Limb (tissue), 2 donors: ENCODE results near the gene SIRPD.

Experiments used
- DNase-seq, 2 donors: peaks; one replicate each; pipeline ENCODE4 v3.0.0-alpha.2; 2016; ENCODE audit errors: extremely low spot score in 2 of 2

The SIRPD gene

DNA sequence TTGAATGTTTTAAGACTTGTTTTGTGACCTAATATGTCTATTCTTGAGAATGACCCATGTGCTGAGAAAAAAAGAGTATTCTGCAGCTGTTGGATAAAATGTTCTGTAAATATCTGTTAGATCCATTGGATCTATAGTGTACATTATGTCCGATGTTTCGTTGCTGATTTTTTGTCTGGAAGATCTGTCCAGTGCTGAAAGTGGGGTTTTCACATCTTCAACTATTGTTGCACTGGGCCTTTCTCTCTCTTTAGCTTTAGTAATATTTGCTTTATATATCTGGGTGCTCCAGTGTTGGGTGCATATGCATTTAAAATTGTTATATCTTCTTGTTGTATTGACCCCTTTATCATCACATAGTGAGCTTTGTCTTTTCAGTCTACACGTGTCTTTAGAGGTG is 60.6 kb downstream of the SIRPD start:
- no peak for DNase-seq

DNA sequence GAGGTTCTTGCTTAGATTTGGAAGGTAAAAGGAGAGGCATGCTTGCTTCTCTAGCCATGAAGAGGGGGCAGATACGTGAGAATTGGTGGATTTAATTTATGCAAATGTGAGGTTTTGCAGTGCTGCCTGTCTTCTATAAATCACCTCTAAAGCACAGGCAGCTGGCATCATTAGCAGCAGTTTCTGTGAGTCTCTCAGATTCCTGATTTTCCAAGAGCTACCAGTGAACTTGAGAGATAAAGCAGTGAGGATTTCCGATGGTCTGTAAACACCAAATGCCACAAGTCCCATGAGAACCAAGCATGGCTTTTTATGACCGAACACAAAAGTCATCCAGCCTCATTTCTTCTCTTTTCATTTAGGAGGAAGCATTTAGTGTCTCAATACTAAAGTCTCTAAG is 63.1 kb downstream of the SIRPD start:
- no peak for DNase-seq

DNA sequence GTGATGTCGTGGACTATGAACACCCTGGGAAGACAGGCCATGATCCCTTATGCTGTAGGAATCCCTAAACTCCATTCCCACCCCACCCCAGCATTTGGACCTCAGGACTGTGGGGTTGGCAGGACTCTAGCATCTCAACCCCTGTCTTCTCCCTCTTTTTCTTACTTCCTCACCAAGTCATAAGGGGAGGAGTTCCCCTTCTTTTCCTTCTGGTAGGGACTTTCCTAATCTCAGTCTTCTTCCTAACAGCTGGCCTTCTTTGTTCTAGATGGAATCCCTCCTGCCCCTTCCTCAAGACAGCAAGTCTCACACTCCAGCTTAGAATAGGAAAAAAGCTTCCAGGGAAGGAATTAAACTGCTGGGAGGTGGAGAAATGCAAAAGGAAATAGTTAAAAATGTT is 64.0 kb downstream of the SIRPD start:
- no peak for DNase-seq

GRCh38 chr20:1491860-1492642 is 65.5 kb downstream of the SIRPD start:
- DNase-seq = no peak

- no peak for DNase-seq
Measured at GRCh38 chr20:1491281-1491840, 66.1 kb downstream of the SIRPD start, which contains the start of gene SIRPB2. Gene SIRPB2 (minus strand): TSS chr20:1491420. CDS start chr20:1491359, 61 bp downstream.

DNA sequence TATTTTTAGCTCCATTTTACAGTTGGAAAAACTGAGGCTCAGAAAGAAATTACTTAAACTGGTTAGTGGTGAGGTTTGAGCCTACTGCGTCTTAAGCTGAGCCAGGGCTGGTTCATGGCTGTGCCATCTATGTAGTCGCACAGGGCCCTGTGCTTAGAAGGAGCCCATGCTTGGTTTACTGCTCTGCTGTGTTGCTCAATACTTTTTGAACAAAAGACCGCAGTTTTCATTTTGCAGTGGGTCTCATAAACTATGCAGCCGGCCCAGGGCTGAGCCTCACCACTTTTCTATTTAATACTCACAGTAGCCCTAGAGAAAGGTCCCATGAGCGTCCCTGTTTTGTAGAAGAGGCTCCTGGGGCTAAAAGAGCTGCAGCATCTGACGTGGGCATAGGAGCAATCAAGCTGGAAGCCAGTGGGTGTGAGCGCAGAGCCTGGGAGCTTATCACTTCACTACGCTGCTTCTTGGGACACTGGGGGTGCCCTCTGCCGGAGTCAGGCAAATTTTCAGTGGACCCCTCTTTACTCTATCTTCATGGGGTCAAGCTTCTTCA is 66.8 kb downstream of the SIRPD start:
- no peak for DNase-seq

DNA sequence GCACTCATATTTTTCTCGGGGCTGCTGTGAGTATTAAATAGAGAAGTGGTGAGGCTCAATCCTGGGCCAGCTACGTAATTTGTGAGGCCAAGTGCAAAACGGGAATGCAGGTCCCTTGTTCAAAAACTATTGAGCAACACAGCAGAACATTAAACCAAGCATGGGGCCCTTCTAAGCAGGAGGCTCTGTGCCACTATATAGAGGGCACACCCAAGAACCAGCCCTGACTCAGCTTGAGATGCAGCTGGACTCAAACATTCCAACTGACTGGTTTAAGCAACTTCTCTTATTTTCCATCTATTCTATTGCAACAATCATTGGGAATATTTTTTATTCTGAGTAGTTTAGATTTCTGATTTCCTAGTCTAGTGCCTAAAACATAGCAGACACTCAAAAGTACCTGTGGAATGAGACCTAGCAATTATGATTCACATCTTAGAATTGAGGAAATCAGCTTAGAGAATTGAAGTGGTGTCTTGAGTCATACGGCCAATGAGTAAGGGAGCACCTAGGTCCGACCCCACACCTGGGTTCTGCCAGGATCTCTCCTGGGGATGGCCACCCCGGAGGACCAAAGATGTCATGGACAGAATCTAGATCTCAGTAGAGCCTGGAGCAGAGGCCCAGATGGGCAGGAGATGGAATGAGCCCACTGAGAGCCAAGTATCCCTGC is 67.6 kb downstream of the SIRPD start:
- DNase-seq = no peak

DNA sequence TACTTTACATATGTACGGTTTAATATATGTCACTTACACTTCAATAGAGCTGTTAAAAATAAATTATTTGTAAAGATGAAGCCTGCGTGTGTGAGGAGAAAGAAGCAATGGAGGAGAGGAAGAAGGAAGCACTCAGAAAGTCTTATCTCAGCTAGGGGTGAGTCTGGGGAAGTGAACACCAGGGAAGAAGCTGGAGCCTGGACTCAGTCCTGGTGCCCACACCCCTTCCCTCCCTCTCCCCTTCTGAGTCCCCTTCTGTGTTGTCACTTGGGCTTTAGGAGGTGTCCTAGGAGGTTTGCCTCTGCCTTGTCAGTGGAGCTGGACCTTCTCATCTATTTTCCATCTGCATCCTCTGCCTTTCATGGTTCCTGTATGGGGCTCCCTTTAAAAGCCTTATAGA is 68.2 kb downstream of the SIRPD start:
- no peak for DNase-seq

DNA sequence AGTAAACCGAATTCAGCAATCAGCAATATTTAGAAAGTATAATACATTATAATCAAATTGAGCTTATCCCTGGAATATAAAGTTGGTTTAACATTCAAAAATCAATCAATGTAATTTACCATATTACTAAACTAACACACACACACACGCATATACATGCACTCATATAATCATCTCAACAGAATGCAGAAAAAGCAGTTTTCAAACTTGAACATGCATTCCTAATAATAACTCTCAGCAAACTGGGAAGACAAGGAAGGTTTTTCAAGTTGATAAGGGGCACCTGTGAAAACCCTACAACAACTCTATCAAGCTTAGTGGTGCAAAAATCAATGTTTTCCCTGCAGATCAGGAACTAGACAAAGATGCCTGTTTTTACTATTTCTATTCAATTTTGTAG is 70.9 kb downstream of the SIRPD start:
- no peak for DNase-seq

DNA sequence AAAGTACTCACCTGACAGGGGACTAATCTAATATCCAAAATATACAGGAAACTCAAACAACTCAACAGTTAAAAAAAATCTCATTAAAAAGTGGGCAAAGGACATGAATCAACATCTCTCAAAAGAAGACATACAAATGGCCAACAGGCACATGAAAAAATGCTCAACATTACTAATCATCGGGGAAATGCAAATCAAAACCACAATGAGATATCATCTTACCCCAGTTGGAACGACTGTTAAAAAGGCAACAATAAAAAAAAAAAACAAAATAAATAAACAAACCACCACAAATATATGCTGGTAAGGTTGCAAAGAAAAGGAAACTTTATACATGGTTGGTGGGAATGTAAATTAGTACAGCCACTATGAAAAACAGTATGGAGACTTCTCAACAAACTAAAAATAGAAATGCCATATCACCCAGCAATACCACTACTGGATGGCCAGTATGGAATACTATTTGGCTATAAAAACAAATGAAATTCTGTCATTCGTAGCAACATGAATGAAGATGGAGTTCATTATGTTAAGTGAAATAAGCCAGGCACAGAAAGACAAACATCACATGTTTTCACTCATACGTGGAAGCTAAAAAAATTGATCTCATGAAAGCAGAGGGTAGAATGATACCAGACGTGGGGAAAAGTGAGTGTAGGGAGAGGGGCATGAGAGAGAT is 72.9 kb downstream of the SIRPD start:
- no peak for DNase-seq
